Measurements from ENCODE around the gene KHDRBS1. TPM values are rescaled to one million over a fixed set of nuclear protein-coding genes. Genes with fewer than 3 reads are reported as not detected.
"Not testable (repeated sequence)": the region's sequence is repeated elsewhere in the genome, so short reads cannot be mapped to it uniquely, and the experiment has no call there.

KHDRBS1 gene
- total RNA-seq, 1 donor from 2014 or later = 54.2 TPM

- peak in 1 of 2 donors; percentile 66 for DNase-seq (ENCODE audit: low read depth in 2 of 2)
Measured at GRCh38 chr1:32063261-32063681, 49.6 kb downstream of the KHDRBS1 start.

GRCh38 chr1:32065613-32066488 is 52.2 kb downstream of the KHDRBS1 start:
- not testable (repeated sequence) for DNase-seq (ENCODE audit: low read depth in 2 of 2)

- DNase-seq (ENCODE audit: low read depth in 2 of 2) = peak in 1 of 2 donors; percentile 94
Measured at GRCh38 chr1:32066489-32066873, 52.8 kb downstream of the KHDRBS1 start.

GRCh38 chr1:32068957-32069588 is 55.4 kb downstream of the KHDRBS1 start:
- no peak for DNase-seq (ENCODE audit: low read depth in 2 of 2)

- DNase-seq (ENCODE audit: low read depth in 2 of 2) = peak; percentile 26 to 94
Measured at GRCh38 chr1:32071758-32072621, 58.3 kb downstream of the KHDRBS1 start.

- peak; percentile 87 to 97 for DNase-seq (ENCODE audit: low read depth in 2 of 2)
Measured at GRCh38 chr1:32072622-32073298, 59.1 kb downstream of the KHDRBS1 start, which contains the start of gene TMEM39B. TSS of gene TMEM39B (plus strand) at chr1:32072939. CDS start at chr1:32073048, 109 bp downstream.

- DNase-seq (ENCODE audit: low read depth in 2 of 2) = no peak
Measured at GRCh38 chr1:32073299-32074229, 59.9 kb downstream of the KHDRBS1 start.

- no peak for DNase-seq (ENCODE audit: low read depth in 2 of 2)
Measured at GRCh38 chr1:32074841-32075240, 61.2 kb downstream of the KHDRBS1 start.

GRCh38 chr1:32077451-32077850 is 63.8 kb downstream of the KHDRBS1 start:
- DNase-seq (ENCODE audit: low read depth in 2 of 2) = no peak

- no peak for DNase-seq (ENCODE audit: low read depth in 2 of 2)
Measured at GRCh38 chr1:32082022-32082421, 68.4 kb downstream of the KHDRBS1 start.

- not testable (repeated sequence) for DNase-seq (ENCODE audit: low read depth in 2 of 2)
Measured at GRCh38 chr1:32086381-32086780, 72.7 kb downstream of the KHDRBS1 start.

GRCh38 chr1:32091176-32091575 is 77.5 kb downstream of the KHDRBS1 start:
- DNase-seq (ENCODE audit: low read depth in 2 of 2) = no peak

GRCh38 chr1:32091591-32091990 is 77.9 kb downstream of the KHDRBS1 start:
- DNase-seq (ENCODE audit: low read depth in 2 of 2) = no peak

Other genes starting within 250 kb of the KHDRBS1 start
- gene ADGRB2, start 249.5 kb upstream of the KHDRBS1 start, total RNA-seq = 0.26 and 0.51 TPM in 2 replicates
- gene SPOCD1, start 197.8 kb upstream of the KHDRBS1 start, total RNA-seq = 2.5 and 4.0 TPM in 2 replicates
- gene PTP4A2, start 75.5 kb upstream of the KHDRBS1 start, total RNA-seq = 186 and 192 TPM in 2 replicates
- 9.6 and 12.9 TPM in 2 replicates for gene TMEM39B, start 59.1 kb downstream of the KHDRBS1 start, total RNA-seq
- 27.1 and 30.3 TPM in 2 replicates for gene KPNA6, start 94.2 kb downstream of the KHDRBS1 start, total RNA-seq
- 57.6 and 68.0 TPM in 2 replicates for gene TXLNA, start 165.8 kb downstream of the KHDRBS1 start, total RNA-seq
- 16.1 and 24.4 TPM in 2 replicates for gene CCDC28B, start 186.7 kb downstream of the KHDRBS1 start, total RNA-seq
- 0.90 and 1.0 TPM in 2 replicates for gene IQCC, start 191.8 kb downstream of the KHDRBS1 start, total RNA-seq
- gene DCDC2B, start 195.2 kb downstream of the KHDRBS1 start, total RNA-seq = not detected in 2 replicates
- gene TMEM234, start 208.5 kb downstream of the KHDRBS1 start, total RNA-seq = 8.5 and 11.8 TPM in 2 replicates
- gene EIF3I, start 208.5 kb downstream of the KHDRBS1 start, total RNA-seq = 284 and 321 TPM in 2 replicates
- 0.64 and 1.9 TPM in 2 replicates for gene FAM167B, start 233.4 kb downstream of the KHDRBS1 start, total RNA-seq
- gene LCK, start 237.4 kb downstream of the KHDRBS1 start, total RNA-seq = under 0.01 TPM in 2 replicates